Measurements from ENCODE around the gene MYO5B.

DNA sequence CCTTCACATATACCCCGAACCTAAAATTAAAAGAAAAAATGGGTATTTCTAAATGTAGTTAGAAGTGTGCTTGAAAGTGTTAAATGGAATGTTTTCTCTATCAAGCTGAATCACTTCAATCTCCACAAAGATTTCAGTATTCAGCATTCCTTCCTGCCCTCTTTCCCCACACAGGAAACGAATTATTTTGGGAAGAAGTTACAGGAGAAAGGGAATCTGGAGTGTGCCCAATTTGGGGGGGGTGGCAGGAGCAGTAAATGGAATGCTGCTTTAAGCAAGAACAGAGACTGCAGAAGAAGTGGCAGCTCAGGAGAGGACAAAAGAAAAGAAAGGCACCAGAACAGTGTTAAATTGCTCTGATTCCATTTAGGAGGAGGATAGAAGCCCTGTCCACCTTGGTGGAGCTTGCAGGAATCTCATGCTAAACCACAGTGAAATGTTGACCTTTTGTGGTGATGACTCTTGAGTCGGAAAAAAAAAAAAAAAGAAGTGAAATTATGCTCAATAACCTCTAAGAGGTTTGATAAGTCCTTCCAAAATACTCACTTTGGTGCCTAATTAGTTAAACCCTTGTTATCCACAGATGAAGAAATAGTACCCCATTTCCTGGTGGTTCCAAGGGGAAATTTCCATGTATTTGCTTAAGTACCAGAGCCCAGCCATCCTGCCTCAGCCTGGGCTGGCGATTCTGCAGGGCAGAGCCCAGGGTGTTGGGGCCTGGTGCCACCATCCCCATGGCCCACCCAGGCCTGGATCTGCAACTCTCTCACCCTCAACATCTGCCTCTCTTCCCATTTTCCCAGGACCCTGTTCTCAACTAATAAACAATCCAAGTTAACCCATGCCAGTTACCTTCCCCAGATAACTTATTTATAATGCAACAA is 56.5 kb downstream of the MYO5B start:
- TF ChIP-seq, protein P1, sequence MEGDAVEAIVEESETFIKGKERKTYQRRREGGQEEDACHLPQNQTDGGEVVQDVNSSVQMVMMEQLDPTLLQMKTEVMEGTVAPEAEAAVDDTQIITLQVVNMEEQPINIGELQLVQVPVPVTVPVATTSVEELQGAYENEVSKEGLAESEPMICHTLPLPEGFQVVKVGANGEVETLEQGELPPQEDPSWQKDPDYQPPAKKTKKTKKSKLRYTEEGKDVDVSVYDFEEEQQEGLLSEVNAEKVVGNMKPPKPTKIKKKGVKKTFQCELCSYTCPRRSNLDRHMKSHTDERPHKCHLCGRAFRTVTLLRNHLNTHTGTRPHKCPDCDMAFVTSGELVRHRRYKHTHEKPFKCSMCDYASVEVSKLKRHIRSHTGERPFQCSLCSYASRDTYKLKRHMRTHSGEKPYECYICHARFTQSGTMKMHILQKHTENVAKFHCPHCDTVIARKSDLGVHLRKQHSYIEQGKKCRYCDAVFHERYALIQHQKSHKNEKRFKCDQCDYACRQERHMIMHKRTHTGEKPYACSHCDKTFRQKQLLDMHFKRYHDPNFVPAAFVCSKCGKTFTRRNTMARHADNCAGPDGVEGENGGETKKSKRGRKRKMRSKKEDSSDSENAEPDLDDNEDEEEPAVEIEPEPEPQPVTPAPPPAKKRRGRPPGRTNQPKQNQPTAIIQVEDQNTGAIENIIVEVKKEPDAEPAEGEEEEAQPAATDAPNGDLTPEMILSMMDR (IDR thresholded peaks at IDR 0.05), result no peak
- TF ChIP-seq POLR2A (IDR thresholded peaks at IDR 0.05), result no peak

All from Peyer's patch (tissue), 4 donors.